GM21423 (cell line): ENCODE results near the gene NELL1.
"Not testable (repeated sequence)": the region's sequence is repeated elsewhere in the genome, so short reads cannot be mapped to it uniquely, and the experiment has no call there.

Source experiments
- ATAC-seq: cut with Tn5 transposase; IDR thresholded peaks from one replicate; pipeline ENCODE4 v1.9.1; 2021; ENCODE audit warnings: mild to moderate bottlenecking, moderate library complexity; ENCODE audit not compliant: unreplicated experiment

Gene NELL1

GRCh38 chr11:21082853-21083252 is 413.5 kb downstream of the NELL1 start:
- ATAC-seq = no peak

DNA sequence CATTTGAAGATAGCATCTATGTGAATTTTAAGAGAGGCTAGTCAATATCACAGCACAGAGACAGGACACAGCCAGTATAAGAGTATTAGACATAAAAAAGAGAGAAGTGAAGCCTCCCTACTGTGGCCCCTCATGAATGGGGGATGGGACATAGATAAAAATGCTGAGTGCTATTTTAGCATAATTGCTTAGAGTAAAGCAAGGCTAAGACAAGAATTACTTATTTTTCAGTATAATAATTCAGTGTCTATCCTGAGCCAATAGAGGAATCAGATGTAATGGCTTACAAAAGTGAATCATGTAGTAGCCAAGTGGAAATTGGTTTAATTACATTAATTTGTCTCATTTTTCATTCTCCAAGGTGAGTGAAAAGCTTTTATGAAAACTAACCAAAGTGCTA is 419.5 kb downstream of the NELL1 start:
- ATAC-seq = no peak

GRCh38 chr11:21104641-21105040 is 435.3 kb downstream of the NELL1 start:
- ATAC-seq = no peak

DNA sequence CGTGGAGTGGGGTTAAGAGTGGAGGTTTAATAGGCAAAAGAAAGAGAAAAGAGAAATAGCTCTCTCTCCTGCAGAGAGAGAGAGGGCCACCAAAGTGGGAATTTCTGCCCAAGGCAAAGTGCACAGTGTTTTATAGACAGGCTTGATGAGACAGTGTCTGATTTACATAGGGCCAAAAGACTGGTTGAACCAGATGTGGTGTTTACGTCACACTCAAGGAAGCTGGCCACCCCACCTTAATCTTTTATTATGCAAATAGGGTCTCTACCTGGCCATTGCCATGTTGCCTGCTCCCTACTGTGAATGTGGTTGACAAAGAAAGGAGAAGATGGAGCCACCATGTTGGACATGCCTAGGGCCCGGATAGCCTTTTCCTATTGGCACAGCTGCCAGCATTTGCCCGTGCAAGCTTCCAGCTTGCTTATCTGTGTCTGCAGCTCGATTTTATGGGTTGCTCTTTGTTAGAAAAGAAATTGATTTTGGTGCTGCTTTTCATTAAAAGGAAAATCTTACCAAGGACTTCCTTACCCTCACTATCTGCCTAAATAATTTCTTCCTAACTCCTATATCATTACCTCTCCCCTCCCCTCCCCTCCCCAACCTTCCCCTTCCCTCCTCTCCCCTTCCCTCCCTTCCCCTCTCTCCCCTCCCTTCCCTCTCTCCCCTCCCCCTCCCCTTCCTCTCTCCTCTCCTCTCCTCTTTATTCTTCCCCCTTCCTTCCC is 436.0 kb downstream of the NELL1 start:
- ATAC-seq = no peak

- ATAC-seq = no peak
These were observed 440.0 kb downstream of the NELL1 start for GRCh38 chr11:21109341-21109740.

GRCh38 chr11:21110415-21110814 is 441.0 kb downstream of the NELL1 start:
- no peak for ATAC-seq

- no peak for ATAC-seq
These were observed 444.5 kb downstream of the NELL1 start for GRCh38 chr11:21113876-21114275.

DNA sequence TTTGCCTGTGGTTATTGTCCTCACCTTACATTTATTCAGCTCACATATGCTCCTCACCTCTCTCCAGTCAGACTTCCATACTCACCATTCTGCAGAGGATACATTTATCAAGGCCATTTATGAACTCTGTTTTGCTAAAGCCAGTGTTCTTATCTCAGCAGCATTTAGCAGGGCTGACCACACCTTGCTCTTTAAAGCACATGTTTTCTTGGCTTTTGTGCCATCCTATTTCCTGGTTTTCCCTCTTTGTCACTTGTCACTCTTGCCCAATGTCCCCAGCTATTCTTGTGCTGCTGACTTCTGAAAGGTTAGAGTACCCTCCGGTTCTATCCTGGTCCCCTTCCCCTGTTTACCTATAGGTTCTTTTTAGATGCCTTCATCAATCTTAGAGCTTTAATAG is 446.6 kb downstream of the NELL1 start:
- no peak for ATAC-seq

DNA sequence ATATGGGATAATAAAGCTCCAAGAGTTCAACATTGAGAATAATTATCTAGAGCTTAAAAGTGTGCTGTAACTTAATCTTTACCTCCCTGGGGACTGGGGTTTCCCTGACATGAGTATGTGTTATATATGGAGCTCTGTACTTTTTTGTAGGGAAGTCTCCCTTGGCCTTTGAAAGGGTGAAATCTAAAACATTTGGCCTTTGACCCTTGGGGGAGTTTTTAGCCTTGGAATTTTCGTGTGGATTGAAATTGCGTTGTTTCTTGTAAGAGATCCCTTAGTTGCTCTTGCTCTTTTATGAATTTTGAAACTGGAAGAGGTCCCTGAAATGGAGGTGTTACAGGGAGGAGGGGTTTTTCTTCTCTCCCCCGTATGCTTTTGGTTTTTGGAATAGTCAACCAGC is 450.0 kb downstream of the NELL1 start:
- ATAC-seq = no peak

DNA sequence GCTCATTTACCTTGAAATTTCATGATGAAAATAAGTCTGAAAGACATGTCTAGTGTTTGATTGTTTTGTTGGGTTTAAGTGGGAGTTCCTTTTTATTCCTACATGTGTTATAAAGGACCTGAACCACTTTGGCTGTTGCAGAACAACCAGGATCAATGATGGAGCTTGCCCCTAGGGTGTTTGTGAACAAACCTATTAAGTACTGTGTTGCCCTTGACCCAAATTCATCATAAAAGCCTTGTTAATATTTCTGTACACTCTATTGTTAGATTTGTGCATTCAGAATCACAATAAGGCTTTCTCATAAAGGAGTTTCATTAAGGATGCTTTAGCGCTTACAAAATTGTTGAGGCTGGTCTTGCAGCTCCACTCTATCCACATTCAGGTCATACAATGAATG is 452.6 kb downstream of the NELL1 start:
- ATAC-seq = no peak

DNA sequence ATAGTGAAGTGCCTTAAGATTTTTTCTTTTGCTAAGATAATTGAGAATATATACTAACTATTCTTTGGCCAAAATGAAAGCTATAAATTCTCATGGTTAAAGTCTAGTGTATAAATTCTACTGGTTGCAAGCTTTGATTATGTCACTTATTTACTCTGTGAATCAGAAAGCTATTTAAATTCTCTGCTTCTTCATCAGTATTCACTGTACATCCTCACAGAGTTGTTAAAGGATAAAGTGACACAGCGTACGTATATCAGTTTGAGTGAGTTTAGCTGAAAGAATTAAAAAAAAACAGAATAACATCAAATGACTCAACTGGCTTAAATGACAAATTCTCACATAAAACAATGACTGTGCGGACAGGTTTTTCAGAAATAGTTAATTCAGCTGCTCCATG is 453.1 kb downstream of the NELL1 start:
- no peak for ATAC-seq

- ATAC-seq = no peak
These were observed 462.8 kb downstream of the NELL1 start for GRCh38 chr11:21132146-21132720.

- no peak for ATAC-seq
These were observed 463.9 kb downstream of the NELL1 start for GRCh38 chr11:21133244-21133643.

DNA sequence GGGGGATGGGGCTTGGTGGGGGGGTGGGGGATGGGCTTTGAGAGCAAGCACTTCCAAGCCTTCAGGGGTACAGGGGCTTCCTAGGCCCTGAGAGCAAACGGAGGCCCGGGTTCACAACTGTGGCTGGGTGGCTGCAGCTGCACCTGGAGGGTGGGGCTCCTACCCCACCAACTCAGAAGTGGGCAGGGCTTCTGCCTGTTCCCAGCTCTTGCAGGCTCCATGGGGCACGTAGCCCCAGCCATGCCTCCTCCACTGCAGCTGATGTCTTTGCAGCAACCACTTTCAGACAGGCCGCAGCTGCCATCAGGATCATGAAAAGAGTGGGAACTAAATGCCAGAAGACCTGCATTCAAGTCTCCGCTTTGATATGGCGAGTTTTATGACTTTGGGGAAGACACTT is 464.3 kb downstream of the NELL1 start:
- no peak for ATAC-seq

DNA sequence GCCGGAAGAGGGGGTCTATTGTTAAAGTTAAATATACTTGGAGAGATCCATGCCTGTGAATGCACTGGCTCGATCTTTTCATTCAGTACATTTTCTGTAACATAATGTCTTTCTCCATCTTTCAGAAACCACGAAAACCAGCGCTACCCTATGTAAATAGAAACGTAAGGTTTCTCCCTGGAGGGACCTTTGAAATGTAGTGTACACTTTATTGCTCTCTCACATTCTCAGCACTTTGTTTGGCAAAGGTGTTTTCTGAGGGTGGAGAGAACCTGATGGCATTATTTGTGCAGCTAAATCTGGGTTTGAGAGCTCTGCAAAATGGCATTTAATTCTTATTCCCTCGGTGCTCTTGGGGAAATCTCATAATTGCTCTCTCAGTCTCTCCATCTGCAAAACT is 468.4 kb downstream of the NELL1 start:
- no peak for ATAC-seq

- ATAC-seq = not testable (repeated sequence)
These were observed 472.2 kb downstream of the NELL1 start for GRCh38 chr11:21141557-21141956.

- no peak for ATAC-seq
These were observed 472.6 kb downstream of the NELL1 start for GRCh38 chr11:21142007-21142406.

DNA sequence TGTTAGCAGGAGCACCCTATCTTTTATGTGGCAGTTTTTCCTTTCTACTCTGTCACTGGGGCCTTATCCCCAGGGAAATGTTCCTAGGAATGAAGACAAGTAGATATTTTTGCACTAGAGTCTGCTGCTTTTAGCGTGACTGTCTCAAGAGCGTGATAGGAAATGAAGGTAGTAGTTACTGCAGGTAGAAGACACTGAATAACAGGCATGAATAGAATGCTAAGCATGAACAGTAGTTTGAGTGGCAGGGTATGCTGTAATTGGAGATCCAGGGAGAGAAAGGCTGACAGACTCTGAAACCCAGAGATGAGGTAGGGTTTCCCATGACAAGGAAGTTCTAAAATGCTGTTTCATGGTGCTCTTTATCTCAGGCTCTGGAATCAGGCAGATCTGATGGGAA is 475.1 kb downstream of the NELL1 start:
- ATAC-seq = no peak

- ATAC-seq = no peak
These were observed 479.0 kb downstream of the NELL1 start for GRCh38 chr11:21148376-21148775.

DNA sequence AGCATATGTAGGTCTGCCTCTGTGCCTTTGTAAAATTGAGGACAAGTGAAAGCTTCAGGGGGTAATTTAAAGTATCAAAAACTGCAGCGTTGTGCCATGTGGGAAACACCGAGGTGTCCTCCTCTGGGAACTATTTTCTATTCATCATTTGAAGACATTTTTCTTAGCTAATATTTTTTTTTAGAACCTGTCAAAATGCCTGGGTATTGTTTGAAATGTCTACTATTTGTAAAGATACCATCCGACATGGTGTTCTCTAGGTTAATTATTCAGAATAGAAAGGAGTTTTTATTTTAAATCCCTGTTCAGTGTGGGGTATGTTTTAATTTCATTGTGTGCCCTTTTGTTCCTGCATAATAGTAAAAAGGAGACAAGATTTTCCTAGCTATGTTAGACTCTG is 490.8 kb downstream of the NELL1 start:
- ATAC-seq = no peak

GRCh38 chr11:21169639-21170038 is 500.3 kb downstream of the NELL1 start:
- no peak for ATAC-seq

DNA sequence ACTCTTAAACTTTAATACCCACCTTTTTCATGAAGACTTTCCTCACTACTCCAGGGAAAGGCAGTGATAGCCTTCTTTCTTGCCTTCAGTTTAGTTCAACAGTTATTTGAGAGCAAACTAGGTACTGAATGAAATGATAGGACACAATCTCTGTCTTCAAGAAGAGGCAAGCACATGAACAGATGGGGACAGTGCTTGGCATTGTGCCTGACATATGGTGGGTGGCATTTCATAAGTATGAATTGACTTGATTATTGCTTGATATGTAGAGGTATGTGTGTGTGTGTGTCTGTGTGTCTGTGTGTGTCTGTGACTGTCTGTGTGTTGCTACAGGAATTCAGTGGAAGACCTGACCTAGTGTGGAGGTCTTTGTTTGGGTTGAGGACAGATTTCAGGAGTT is 504.1 kb downstream of the NELL1 start:
- ATAC-seq = no peak

DNA sequence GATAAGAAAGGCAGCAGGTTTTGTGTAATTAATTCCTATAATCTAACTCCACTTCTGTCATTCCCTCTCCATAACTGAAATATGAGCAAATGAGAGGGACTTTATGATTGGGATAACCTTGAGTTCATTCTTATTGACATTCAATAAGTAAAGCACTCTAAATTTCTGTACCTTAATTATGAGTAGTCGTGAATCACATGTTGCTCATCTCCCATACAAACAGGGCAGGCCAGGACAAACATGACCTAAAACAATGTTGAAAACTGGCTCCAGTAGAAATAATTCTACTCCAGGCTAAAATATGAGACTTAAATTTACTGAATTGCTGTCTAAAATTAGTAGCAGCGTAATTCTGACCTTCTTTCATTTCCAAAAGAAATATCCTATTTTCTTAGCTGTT is 505.4 kb downstream of the NELL1 start:
- ATAC-seq = no peak
